SW480 (cell line): ENCODE results near the gene TGFB1I1.
"Not testable (repeated sequence)": the region's sequence is repeated elsewhere in the genome, so short reads cannot be mapped to it uniquely, and the experiment has no call there.

Source experiments
- DNase-seq: peaks from one replicate; pipeline ENCODE4 v3.0.0-alpha.2; 2016; ENCODE audit warnings: low spot score

TGFB1I1 gene

GRCh38 chr16:31471875-31472708 is at the start of gene TGFB1I1:
Gene TGFB1I1 (plus strand): TSS chr16:31472152. CDS start chr16:31472189, 37 bp downstream.
- peak; percentile 52 for DNase-seq

GRCh38 chr16:31423241-31423640 is 48.7 kb upstream of the TGFB1I1 start:
- no peak for DNase-seq

DNA sequence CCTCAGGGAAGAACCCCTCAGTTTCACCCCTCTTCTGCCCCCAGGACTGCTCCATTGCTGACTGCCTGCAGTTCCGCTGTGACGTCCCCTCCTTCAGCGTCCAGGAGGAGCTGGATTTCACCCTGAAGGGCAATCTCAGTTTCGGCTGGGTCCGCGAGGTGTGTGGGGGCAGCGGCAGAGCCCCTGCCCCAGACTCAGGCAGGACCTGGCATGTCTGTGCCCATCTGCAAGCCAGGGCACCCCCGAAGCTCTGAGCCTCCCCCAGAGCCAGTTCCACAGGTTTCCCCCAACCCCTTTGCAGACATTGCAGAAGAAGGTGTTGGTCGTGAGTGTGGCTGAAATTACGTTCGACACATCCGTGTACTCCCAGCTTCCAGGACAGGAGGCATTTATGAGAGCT is 48.2 kb upstream of the TGFB1I1 start:
- DNase-seq = no peak

- DNase-seq = no peak
Measured at GRCh38 chr16:31427441-31428278, 44.3 kb upstream of the TGFB1I1 start.

- DNase-seq = no peak
Measured at GRCh38 chr16:31428279-31428597, 43.7 kb upstream of the TGFB1I1 start, which contains the start of gene COX6A2. Gene COX6A2 (minus strand): TSS chr16:31428360. CDS start chr16:31428325, 35 bp downstream.

DNA sequence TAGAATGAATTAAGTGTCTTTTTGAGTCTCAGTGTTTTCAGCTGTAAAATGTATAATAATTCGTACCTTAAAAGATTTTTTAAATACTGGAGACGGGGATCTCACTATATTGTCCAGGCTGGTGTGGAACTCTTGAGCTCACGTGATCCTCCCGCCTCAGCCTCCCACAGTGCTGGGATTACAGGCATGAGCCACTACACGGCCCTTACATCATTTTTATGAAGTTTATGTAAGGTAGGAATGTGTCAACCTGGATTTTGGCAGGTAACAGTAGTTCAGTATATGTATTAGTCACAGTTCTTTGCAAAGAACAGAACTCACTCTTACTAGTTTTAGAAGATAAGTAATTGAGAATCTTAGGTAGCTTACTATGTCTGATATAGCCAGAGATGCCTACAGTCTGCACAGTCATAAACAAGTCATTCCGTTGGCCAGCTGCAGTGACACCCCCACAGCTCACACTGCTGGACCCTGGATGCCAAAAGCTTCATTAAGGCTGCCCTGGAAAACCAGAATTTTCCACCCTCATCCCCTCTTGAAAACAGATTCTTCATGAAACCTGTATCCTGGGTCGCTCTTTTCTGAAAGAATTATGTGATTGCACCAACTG is 43.2 kb upstream of the TGFB1I1 start:
- no peak for DNase-seq

DNA sequence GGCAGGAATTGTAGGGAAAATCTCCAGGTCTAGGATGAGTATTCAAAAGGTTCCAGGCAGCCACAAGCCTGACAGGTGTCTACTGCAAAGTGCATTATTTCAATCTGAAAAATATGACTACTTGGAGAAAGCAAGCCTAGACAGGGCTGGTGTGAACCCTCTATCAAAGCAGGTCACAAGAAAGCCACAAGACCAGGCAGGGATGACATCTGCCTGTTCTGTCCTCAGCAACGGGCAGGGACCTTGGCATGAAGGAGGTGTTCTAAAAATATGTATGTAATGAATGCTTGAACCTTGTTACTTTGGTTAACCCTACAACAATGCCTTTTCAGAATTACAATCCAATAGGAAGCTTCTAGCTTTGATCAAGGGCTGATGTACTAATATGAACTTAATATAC is 42.6 kb upstream of the TGFB1I1 start:
- DNase-seq = no peak

GRCh38 chr16:31429796-31430195 is 42.2 kb upstream of the TGFB1I1 start:
- no peak for DNase-seq

DNA sequence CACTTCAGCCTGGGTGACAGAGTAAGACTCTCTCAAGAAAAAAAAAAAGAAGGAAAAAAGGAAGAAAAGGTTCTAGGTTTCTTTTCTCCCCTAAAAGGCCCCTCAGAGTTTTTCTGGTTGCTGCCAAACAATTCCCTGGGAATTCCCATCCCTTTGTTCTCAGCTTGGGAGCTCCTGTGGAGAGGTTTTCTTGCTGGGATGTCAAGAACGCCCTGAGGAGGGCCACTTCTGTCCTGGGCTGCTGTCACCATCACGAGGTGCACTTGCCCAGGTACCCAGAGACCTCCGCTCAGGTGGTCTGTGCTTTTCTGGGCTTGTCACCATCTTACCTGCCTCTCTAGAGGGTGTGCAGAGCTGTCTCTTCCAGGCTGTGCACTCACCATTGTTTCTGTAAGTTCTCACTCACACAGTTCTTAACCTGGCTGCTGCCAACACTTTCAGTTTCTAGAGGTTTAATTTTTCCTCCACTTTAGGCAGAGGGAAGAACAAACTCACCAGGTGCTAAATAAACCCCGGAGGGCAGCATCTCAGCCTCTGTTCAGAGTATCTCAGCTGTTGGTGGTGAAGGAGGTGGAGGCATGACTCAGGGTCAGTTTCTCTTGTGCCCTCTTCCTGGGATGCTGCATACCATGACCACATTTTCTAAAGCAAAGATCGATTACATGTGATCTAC is 41.4 kb upstream of the TGFB1I1 start:
- no peak for DNase-seq

- DNase-seq = peak; percentile 80
Measured at GRCh38 chr16:31435341-31436220, 36.4 kb upstream of the TGFB1I1 start.

DNA sequence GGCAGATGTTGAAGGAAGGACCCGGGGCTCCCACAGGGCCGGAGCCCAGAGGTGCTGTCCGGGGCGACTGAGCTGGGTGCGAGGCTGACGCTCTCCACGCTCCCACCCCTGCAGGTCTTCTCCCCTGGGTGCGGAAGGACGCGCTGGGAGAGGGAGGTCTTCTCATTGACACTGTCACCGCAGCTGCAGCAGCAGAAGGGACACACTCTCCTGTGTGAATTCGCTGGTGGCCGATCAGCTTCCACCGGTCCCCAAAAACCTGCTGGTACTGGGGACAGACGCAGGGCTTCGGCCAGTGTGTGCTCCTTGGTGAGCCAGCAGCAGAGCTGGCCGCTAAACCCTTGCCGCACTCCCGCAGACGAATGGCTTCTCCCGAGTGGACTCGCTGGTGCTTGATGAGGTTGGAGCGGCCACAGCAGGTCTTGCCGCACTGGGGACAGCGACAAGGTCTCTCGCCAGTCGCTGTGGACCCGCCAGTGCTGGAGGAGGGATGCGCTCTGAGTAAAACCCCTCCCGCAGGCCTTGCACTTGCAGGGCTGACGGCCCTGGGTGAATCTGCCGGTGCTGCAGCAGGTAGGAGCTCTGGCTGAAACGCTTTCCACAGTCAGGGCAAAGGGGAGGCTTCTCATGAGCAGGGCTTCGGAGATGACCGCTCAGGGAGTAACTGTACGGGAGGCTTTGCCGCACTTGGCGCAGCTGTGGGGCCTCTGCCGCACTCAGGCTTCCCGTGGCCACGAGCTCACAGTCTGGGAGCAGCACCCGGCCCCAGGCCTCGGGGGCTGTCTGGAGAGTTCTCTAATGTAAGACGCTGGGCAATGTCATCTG is 35.5 kb upstream of the TGFB1I1 start:
- DNase-seq = no peak

GRCh38 chr16:31438414-31438813 is 33.5 kb upstream of the TGFB1I1 start:
- DNase-seq = no peak

DNA sequence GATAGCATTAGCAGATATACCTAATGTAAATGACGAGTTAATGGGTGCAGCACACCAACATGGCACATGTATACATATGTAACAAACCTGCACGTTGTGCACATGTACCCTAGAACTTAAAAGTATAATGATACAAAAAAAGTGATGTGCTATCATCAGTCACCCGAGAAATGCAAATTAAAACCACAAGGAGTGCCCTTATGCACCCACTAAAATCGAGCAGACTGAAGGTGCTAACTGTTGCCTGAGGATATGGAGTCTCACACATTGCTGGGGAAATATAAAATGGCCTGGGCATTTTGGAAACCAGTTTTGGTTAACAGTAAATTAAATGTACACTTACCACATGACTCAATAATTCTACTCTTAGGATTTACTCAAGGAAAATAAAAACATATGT is 32.9 kb upstream of the TGFB1I1 start:
- DNase-seq = not testable (repeated sequence)

DNA sequence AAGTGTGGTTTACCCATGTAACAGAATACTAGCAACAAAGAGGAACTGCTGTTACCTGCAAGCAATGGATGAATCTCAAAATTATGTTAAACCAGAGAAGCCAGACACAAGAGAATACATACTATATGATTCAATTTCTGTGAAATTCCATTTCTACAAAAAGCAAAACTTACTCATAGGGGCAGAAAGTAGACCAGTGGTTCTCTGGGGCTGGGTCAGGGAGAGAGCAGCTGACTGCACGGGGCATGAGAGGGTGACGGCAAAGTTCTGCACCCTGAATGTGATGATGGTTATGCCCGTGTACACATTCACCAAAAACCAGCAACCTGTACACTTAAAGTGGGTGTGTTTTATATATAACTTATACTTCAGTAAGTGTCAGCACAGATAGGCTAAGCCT is 32.4 kb upstream of the TGFB1I1 start:
- DNase-seq = no peak

GRCh38 chr16:31440516-31441184 is 31.3 kb upstream of the TGFB1I1 start:
- DNase-seq = peak; percentile 22

GRCh38 chr16:31441956-31442355 is 30.0 kb upstream of the TGFB1I1 start:
- no peak for DNase-seq

GRCh38 chr16:31445931-31446330 is 26.0 kb upstream of the TGFB1I1 start:
- not testable (repeated sequence) for DNase-seq

DNA sequence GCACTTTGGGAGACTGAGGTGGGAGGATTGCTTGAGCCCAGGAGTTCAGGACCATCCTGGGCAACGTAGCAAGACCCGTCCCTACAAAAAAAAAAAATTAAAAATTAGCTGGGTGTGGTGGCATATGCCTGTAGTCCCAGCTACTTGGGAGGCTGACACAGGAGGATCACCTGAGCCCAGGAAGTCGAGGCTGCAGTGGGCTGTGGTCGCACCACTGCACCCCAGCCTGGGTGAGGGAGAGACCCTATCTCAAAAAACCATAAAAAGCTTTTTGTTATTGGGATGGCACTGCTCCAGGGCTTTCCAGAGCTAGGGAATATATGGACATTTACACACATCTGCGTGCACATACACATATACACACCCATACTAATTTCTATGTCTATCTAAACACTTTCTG is 20.8 kb upstream of the TGFB1I1 start:
- no peak for DNase-seq

- peak; percentile 77 for DNase-seq
Measured at GRCh38 chr16:31451681-31452351, 20.1 kb upstream of the TGFB1I1 start.
